NCI-H1105 treated with DMSO at 0.1 percent for 48 hours (cell line): ENCODE results near the gene MLH3.
A peak's percentile ranks its signal among the peaks of the same experiment; 100 is the strongest.

Experiments used
- DNase-seq: peaks from one replicate; lab custom pipeline; 2025; lab: John Stamatoyannopoulos, UW

Gene MLH3

DNA sequence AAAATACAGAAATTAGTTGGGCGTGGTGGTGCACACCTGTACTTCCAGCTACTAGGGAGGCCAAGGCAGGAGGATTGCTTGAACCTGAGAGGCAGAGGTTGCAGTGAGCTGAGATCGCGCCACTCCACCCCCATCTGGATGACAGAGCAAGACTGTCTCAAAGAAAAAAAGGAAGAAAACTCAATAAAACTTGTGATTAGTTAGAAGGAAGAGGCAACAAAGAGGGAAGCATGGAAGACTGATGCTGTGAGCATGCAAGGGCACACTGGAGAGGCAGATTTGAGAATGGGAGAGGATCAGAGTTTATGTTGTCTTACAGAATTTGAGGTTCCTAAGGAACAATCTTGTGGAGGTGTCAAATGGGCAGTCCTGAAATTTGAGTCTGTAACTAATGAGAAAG lies 15.4 kb upstream of the MLH3 start:
- DNase-seq: no peak

DNA sequence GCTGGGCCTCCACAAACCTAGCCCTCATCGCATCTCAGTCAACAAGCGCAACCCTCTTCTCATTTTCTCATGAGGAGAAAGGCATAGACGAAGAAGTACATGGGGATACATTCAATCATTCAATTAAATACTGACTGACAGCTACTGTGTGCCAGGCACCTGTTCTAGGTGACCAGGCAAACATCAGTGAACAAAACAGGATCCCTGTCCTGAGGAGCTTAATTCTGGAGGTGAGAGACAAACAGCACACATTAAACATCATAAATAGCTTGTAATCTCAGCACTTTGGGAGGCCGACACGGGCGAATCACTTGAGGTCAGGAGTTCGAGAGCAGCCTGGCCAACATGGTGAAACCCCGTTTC lies 12.9 kb upstream of the MLH3 start:
- no peak for DNase-seq

DNA sequence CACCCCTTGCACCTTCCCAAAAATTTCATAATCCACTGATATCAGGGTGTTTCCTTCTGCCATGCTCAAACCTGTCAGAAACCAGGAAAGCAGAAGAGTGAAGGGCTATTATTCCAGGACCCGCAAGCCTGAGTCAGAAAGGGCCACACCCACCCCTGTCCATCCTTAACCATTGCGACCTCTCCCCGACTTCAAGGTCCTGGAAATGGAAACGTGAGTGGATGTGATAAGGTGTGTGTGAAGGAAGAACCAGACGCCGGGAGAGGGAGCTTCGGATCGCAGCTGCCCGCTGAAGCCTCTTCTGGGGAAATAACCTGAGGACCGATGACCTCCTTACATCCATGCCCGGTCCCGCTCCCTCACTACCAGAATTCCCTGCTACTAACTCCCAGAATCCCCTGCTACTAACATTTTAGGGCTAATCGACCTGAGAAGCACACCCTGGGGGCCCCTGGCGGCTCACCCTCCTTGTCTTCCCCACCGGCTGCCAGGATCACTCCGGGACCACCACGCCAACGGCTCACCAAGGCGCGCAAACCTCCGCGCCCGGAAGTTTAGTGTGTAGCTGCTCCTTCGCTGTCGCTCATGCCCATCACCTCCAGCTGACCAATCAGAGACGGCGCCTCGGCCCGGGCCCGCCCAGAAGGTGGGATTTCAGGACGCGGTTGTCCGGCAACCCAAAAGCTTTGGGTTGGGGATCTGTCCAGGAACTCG lies 12.4 kb upstream of the MLH3 start, which contains the start of gene ACYP1:
Gene ACYP1 (minus strand): TSS at position 534 of the 714 bp plus-strand sequence. CDS start 471 bp downstream, at position 63.
- DNase-seq: peak; percentile 94

DNA sequence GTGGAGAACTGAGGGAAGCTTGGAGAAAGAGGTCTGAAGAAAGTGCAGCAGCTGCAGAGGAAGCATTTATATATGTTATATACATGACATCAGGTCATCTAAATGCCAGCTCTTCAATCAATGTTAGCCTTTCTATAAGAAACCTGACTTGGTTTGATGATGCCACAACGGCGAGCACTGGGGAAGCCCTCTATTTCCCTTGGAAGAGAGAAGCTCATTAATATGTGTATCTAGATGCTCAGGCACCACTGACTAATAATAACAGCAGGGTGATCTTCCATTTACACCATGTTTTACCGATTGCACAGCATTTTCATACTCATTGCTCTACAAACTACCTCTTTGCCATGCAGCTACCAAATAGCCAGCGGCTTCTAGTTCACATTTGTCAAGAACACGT lies 11.7 kb upstream of the MLH3 start:
- DNase-seq: no peak

DNA sequence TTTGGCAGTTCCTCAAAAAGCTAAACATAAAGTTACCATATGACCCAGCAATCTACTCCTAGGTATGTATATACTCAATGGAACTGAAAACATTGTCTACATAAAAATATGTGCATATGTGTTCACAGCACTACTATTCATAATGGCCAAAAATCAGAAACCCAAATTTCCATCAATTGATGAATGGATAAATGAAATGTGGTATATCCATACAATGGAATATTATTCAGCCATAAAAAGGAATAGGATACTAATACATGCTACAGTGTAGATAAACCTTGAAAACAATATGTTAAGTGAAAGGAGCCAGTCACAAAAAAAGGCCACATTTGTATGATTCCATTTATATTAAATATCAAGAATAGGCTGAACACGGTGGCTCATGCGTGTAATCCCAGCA lies 9.2 kb upstream of the MLH3 start:
- DNase-seq: no peak

- DNase-seq: no peak
These were observed 8.4 kb upstream of the MLH3 start for GRCh38 chr14:75059642-75060041.

DNA sequence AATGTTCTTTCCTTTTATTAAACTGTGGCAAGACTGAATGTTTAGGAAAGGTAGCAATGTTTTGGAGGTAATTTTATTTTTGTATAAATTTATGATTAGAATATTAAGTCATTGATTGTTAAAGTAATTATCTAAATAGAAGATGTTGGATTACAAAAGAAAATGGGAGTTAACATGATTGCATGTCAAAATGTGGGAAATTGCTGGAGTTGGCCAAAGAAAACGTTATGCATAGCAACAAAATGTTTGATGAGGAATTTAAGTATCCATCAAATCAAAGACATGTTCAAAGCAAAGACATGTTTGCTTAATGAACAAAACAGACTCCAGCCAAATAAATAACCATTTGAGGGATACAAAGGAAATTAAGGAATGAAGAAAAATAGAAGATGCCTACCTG lies 3.2 kb upstream of the MLH3 start:
- DNase-seq: no peak

- DNase-seq: no peak
These were observed 2.4 kb upstream of the MLH3 start for GRCh38 chr14:75053396-75054291.

GRCh38 chr14:75051556-75051899 lies 261 bp upstream of the MLH3 start:
- DNase-seq: no peak

DNA sequence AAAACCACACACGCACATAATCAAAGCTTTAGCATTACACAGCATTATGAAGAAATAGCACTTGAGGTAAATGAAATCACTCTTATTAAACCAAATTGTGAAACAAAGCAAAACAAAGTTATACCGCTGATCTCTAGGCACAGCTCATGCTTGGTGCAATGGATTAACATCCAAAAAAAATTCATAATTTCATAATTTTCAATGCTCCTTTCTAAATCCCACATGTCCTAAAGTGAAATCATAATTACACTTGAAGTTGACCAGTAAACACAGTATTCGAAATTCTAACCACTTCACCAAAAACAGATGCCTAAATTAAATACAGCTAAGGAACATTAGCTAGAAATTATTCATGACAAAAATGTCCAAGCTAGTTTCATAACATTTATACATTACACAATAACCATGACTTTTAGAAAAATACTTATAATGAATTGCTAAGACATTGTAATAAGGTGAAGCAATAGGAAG lies 1.5 kb downstream of the MLH3 start:
- no peak for DNase-seq

DNA sequence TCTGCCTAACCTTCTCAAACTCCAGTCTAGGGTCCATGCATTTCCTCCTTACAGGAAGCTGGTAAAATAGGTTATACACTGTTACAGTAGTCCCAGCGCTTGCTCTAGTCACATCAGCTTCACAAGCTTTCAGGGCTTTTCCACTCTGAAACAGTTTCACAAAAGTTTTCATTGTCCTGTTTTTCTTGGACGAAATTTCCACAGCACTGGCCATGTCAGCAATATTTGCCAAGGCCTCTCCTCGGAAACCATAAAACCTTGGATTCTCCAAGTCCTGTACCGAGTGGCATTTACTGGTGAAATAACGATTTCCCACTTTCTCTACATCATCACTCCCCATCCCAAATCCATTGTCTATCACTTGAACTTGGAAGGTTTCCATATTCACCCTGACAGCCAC lies 2.1 kb downstream of the MLH3 start:
- DNase-seq: no peak

DNA sequence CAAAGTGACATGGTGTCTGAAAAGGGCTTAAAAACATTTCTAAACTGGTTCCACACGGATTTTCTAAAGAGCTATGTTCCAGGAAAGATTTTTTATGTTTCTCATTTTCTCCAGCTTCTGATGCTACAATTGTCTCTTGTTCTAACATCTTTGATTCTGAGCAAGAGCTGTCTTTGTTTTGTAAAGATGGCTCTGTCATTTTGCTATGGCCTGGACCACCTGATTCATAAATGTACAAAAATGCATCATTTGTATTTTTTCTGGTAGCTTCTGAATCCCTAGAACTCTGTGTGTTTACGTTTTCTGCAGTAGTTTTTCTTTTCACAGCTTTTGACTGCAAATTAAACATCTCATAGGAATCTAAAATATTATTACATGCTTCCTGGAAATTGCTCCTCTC lies 3.2 kb downstream of the MLH3 start:
- DNase-seq: no peak

DNA sequence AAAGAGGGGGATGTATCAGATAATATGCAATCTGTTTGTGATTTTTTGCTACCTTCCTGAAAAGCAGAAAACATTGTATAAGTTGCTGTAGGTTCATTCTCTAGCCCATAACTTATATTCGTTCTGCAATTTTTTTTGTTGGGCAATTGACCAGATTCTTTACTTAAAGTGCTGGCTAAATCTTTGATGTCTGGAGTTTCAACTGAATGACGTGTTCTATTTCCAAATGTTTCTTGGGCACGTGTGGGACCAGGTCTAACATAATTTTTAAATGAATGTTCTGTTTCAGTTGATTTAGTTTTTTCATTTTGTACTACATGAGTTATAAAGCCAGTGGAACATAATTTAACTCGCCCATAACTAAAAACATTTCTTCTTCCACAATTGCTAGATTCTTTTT lies 3.8 kb downstream of the MLH3 start:
- DNase-seq: no peak

- DNase-seq: no peak
These were observed 4.4 kb downstream of the MLH3 start for GRCh38 chr14:75046899-75047298.

DNA sequence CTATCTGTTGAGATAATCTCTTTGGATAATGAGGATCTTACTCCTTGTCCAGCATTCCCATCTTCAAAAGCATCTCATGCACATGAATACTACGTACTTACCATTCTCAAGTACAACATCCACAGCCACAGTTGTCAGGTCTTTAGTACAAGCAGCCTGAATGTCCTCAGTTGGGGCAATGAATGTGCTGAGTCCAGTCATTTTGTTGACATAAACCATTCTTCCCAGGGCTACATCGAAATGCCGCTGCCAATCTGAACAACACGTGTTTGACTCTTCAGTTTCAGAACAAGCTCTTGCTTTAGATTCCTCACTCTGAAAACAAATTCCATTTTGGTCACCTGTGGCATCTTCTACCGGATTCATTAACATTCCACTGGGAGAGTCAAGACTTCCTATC lies 5.0 kb downstream of the MLH3 start:
- no peak for DNase-seq

DNA sequence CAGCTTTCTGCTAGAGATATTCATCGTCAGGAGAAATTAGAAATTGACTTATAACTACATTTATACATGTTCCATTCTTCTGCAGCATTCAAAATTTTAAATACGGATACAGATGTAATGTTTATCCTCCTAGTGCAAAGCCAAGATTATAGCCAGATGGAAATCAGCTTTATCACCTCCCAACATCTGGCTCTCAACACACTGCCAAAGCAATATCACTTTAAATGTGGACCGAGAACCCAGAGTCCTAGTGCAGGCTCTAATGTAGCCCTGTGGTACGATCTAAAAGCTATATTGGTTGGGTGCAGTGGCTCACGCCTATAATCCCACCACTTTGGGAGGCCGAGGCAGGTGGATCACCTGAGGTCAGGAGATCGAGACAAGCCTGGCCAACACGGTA lies 6.5 kb downstream of the MLH3 start:
- DNase-seq: no peak

DNA sequence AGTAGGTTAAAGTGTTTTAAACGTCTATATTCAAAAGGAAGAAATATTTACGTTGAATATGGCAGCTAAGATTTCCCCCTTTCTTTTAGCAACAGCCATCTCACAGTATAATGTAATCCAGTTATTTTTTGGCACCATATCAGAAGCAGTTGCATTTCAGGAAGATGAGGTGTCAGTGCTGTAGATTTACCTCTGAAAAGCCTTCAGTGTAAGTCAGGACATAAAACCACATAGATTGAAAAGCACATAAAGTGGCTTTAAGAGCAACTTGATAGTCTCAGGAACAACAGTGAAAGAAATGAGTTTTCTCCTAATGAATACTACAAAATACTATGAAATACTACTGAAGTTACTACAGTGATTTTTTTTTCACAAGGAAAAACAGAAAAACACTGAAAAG lies 6.9 kb downstream of the MLH3 start:
- no peak for DNase-seq

DNA sequence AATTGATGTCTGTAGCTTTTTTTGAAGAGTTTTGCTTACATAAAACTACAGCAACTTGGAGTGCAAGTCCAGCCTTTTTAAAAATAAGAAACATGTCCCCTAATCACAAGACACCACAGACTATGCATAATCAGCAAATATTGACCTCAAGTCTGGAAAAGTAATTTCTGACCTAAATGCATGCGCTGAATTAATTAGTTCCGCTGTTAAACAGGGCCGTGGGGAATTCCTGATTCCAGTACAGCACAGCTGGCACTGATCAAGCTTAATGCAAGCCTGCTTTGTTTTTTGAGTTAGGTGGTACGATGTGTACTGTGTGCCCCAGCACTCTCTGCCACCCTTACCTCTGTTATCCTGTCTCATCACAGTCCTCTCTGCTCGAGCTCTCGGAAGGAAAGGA lies 9.2 kb downstream of the MLH3 start:
- DNase-seq: no peak

GRCh38 chr14:75041613-75042012 lies 9.7 kb downstream of the MLH3 start:
- no peak for DNase-seq

DNA sequence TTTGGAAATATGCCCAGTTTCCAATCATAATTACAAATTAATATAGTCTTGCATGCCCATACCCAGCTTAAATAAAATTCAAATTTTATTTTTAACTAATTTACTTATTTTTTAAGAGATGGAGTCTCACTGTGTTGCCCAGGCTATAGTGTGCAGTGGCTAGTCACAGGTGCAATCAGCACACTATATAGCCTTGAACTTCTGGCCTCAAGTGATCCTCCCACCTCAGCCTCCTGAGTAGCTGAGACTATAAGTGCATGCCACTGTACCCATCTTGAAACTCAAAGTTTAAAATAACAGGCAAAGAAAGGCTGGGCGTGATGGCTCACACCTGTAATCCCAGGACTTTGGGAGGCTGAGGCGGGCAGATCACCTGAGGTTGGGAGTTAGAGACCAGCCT lies 10.3 kb downstream of the MLH3 start:
- no peak for DNase-seq

DNA sequence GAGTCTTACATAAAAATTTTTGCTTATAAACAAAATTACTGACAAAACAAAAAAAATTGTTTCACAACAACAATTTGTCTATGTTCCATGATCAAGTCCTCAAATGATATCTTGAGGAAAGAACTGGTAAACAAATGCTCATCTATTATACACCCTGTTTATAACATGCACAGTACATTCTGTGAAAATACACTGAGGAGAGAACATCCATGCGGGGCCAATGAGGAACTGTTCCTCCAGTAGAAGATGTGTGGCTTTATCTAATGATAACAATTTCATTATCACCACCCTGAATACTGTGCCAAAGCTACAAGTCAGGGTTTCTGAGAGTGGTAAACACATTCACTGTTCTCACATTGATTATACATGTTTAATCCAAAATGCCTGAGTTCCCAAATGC lies 10.8 kb downstream of the MLH3 start:
- no peak for DNase-seq

- DNase-seq: no peak
These were observed 18.3 kb downstream of the MLH3 start for GRCh38 chr14:75032939-75033338.

GRCh38 chr14:75030147-75030546 lies 21.1 kb downstream of the MLH3 start:
- no peak for DNase-seq

DNA sequence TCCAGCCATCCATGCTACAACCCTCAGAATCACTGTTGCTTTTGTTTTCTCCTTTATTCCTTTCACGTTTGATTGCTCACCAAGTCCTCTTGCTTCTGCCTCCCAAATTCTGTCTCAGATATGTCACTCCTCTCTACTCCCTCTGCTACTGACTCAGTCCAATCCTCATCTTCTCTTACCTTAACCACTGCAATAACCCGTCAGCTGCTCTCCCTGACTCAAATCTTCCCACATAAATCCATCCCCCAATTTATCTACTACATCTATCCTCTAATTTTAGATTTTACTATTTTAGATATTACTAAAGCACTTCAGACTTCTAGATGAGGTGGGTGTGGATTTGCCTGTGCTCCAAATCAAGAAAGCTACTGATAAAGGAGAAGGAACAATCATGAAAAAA lies 25.4 kb downstream of the MLH3 start:
- no peak for DNase-seq
